NCI-H524 treated with DMSO at 0.1 percent for 48 hours (cell line): ENCODE results near the gene C17orf50.
A peak's percentile ranks its signal among the peaks of the same experiment; 100 is the strongest.

Experiments used
- DNase-seq: peaks from one replicate; lab custom pipeline; 2025; lab: John Stamatoyannopoulos, UW

Gene C17orf50

DNA sequence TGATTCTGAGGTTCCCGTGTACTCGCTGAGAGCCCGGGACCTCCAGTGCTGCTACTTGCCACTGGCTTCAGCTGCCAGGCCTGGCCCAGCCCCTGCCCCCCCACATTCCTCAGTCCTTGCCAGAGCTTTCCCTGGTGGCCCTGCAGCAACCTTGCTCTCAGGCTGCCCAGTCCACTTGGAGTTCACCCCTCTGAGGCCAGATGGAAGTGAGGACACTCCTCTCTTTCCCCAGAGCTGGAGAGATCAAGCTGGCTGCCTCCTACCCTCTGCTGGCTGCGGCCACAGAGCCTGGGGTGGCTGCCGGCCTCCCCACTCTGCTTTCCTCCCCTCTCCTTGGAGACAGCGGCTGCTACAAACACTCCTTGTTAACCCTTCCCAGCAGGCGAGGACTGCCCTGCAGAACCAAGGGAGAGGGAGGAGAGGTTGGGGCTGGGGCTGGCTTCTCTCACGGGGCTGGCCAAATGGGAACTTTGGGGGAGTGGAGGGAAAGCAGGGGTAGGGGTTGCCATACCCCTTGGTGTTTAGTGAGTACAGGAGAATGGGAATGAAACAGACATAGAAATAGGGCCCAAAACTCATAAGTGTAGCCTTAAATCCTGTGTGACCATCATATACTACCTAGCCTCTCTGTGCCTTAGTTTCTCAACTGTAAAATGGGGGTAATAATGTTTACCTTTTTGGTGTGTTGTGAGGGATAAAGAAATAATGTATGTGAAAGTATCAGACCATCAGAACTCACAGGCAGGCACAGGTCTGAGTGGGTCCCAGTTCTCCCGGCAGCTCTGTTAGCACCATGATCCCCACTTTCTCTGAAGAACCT, 7.5 kb upstream of the C17orf50 start, which contains the start of gene GAS2L2:
Gene GAS2L2 (minus strand): TSS at position 295 of the 820 bp plus-strand sequence. CDS start 389 bp downstream, outside the sequence.
- DNase-seq, result no peak

DNA sequence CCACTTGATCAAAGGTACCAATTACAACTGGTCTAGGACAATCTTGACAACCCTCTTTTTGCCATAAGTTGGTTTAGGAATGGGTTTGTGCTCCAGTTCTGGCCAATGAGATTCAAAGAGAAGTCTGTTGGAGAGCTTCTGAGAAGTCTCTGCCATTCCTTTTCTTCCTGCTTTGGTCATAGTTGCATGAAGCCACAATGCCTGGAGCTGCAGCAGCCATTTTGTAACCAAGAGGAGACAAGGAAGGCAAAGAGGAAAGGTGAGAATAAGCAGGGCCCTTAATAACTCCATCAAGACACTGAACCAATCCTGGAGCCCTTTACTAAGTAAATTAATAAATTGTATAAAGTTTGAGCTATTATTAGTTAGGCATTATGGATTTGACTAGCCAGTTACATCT, 3.4 kb upstream of the C17orf50 start:
- no peak for DNase-seq

DNA sequence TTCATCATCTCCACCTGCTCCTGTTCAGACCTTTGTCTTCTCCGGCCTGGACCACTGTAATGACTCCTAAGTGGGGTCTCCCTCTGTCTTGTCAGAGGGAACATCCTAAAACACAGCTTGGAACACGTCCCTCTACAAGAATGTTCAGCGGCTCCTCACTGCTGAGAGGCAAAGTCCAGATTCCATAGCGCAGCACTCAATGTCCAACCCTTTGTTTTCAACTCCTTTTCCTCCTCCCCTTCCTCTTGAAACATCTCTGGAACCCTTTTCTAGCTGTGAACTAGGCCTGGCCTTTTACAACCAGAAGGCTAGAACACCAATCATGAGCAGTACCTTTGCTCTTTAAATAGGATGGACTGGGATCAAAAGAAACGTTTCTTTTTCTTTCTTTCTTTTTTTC, 914 bp downstream of the C17orf50 start:
- DNase-seq, result no peak

DNA sequence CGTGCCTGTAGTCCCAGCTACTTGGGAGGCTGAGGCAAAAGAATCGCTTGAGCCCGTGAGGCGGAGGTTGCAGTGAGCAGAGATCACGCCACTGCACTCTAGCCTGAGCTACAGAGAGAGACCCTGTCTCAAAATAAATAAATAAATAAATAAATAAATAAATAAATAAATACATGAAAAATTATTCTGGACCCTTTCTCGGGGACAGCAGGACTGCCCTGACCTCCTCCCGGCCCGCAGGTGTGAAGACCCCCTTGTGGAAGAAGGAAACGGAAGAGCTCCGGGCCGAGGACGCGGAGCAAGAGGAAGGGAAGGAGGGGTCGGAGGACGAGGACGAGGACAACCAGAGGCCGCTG, 3.1 kb downstream of the C17orf50 start:
- DNase-seq, result no peak

DNA sequence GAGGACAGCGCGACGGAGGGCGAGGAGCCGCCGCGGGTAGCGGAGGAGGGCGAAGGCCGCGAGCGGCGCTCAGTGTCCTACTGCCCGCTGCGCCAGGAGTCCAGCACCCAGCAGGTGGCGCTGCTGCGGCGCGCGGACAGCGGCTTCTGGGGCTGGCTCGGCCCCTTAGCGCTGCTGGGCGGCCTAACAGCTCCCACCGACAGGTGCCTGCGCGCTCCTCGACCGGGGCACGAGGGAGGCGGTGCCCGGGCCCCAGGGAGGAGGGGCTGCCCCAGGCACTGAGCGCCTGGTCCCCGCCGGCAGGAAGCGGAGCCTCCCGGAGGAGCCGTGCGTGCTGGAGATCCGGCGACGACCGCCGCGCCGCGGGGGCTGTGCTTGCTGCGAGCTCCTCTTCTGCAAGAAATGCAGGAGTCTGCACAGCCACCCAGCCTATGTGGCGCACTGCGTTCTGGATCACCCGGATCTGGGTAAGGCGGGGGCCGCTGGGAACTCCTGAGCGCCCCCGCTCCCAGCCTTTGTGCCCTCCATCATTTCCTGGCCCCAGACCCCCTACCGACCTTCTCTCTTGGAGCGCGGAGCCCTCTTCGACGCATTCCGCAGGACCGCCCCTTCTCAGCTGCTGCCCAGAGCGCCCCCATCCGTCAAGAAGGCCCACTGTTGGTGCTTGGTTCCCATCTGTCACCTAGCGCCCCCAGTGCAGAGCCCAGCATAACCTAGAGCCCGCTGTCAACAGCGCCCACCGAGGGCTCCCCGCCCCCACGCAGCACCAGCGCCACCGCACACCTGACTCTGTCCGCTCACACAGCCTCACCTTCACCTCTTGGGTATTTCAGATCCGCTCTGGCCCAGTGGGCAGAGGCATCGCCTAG, 3.7 kb downstream of the C17orf50 start:
- DNase-seq, result peak; percentile 33

DNA sequence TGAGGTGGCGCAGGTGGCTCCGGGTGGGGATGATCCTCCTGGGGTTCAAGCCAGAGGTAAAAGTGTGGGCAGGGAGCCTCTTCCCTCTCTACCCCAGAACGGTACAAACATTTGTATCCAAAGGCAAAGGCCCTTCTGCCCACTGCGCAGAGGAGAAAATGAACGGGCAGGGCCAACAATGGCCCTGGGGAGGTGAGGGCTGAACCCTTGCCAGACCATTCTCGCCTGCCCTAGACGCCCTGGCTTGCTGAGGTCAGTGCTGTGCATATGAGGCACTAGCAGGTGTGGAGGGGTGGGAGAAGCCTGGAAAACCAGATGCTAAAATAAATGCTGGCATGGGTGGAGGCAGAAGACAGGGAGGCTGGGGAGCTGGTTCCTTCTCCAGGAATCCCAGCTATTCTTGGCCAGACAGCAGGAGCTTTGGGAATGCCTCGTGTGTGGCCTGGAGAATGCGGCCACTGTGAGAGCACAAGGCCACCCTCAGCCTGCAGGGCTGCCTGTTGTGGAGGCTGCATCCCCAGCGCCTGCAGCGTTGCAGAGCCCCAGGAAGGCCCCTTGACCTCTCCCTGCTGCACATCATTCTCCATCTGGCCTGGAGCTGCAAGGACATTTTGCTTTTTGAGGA, 4.5 kb downstream of the C17orf50 start:
- no peak for DNase-seq

DNA sequence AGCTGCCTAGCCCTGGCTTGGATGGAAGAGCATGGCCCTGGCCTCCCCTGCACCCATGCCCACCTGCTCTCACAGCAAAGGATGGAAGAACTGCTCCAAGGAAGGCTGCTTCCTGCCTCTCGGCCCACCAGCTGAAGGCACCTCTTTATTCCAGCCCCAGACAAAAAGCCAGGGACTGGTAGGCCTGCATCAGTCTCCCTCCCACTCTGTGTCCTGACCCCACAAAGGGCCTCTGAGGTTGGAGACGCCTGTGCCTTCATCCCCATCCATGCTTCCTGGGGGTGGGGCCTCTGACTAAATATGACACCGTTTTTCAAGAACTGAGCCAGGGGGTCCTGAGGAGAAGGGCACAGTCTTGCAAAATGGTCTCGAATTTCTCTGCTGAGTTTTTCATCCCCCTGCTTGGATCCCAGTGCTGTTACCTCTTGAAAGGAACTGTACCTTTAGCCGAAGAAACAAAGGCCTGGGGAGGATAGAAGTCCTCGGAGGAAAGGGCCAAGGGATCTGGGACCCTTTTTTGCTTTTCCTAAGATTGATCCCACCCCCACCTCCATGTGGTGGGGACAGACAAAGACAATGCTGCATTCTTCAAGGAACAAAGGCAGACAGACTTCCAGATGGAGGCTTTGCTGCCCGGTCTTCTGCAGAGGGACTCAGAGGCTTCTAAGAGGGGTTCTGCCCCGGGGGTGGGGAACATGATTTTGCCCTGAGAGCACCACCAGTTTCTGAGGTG, 5.2 kb downstream of the C17orf50 start:
- DNase-seq, result no peak

DNA sequence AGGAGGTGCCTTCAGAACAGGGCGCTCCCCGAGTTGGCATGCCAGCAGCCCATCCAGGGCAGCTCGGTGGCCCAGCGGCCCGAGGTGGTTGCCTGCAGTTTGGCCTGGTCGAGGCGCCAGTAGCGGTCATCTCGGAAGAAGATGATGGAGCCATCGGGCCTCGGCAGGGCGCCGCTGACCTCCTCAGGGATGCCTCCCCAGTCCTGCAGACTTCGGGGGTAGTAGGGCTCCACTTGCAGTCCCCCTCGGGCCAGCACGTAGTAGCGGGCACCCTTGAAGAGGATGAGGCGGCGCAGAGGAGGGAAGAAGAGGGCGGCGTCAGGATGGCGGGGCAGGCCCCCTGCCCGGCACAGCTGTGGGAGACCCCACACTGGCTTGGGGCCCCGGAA, 5.8 kb downstream of the C17orf50 start:
- no peak for DNase-seq

DNA sequence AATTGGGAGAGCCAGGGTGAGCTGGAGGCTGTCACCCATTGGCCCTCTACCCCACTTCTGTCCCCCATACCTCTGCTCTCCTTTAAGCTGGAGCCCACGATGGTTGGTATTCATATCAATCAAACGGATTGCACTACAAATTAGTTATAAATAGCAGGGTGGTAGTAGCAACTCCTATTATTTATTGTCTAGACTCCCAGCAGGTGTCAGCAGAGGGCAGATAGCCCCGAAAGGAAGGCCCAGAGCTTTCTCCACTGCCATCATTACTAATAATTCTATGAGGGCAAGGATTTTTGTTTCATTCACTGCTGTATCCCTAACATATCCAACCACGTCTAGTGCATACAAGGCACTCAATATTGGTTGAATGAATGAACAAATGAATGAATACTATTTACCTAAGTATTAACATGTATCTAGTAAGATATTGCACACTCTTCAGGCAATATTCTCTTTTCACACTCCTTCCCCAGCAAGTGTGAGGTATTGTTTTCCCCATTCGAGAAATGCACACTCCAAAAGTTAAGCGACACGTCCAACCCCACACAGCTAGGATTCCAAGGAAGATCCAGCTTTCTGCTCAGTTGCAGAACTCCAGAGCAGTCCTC, 6.3 kb downstream of the C17orf50 start:
- DNase-seq, result no peak

DNA sequence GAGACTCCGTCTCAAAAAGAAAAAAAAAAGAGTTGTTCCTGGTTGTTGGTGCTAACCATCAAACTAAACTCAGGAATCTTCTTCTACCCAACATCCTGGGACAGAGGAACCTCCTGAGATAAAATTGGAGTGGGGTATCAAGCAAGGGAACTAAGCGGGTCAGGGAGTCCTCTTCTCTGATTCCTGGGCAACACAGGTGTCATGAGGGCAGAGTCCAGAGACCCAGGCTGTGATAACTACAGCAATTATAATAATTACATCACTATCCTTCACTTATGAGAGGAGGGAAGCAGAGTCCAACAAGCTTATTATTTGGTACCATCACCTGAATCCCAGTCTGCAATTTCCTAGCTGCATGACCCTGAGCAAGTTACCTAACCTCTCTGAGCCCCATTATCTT, 8.1 kb downstream of the C17orf50 start:
- no peak for DNase-seq

DNA sequence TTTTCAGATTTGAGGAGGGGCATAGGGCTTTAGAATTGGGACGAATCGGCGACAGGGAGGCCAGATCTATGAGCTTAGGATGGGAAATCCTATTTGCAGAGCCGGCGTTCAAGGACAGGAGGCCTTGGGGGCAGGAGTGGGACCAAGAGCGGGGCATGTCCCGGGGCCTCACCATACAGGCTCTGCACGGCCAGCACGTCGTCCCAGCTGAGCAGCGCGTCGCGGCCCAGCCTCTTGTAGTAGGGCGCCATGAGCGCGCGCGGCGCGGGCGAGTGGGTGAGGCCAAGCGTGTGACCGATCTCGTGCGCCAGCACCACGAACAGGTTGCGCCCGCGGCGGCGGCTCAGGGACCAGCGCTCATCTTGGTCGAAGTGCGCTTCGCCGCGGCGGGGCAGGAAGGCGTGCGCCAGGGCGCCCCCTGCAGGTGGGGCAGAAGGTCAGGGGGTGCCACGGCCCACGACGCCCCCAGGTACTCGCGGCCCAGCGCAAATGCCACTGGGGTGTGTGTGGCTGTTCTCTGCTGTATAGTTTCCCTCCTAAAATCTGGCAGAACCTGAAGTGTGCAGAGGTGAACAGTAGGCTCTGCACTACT, 9.3 kb downstream of the C17orf50 start:
- DNase-seq, result no peak

DNA sequence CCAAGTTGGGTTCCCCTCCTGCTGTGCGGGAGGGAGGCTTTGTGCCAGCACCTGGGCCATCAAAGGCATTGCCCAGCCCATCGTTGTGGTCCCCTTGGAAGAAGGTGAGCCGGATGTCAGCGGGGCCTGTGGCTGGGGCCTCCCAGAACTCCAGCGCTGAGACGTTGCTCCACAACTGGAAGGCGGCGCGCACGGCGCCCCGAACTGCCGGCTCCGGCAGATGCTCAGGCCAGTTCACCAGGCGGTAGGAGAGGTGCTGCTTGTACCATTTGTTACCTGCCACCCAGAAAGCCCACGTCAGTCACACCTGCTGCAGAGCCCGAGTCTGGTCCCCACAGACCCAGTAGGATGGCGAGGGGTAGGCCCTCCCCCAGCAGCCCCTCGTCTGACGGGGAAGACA, 12.4 kb downstream of the C17orf50 start:
- no peak for DNase-seq

DNA sequence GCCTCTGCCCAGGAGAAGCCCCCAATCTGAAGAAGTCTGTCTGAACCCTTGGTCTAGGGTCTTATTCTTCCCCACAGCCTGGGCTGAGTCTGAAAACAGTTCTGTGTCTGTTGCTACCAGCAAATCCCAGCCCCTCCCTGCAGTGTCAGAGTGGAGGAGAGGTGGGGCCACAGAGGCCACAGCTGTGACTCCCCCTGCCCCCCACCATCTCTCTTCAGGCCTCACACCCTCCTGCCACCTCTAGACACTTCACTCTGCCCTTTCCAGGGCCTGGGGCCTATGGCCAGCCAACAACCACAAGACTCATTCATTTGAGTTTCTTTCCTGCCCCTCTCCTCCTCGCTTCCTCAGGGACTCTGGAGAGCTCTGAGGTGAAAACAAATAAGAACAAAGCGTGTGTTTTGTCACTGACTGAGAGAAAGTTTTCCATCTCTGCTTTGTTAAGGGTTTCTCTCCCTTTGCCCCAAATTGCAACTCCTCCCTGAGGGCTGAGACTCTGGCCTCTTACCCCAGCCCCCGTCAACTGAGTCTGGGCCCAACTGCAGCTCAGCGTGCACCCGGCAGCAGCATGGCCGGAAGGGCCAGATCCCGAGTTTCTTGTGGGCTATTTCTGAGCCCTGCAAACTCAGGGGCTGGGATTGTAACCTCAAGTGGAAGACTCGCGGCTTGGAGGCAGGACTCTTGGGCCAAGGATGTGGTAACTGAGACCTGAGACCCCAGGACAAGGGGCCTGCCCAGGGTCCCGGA, 13.2 kb downstream of the C17orf50 start:
- no peak for DNase-seq

DNA sequence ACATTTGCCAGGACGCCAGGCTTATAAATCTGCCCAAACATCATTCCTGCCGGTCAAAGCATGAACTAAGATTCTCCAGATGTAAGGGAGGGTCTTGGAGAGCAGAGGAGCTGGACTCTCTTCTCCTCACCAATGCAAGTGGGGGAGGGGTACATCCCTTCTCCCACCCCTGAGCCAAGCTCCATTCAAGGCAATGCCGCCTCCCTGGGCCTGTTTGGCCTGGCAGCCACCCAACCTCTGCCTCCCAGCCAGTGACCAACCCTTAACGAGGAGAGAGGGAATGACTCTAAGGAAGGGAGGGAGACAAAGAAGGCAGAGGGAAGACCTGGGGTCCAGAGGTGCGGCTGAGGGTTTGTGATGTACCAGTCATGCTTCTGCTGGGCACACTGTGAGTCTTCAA, 13.8 kb downstream of the C17orf50 start:
- DNase-seq, result no peak

DNA sequence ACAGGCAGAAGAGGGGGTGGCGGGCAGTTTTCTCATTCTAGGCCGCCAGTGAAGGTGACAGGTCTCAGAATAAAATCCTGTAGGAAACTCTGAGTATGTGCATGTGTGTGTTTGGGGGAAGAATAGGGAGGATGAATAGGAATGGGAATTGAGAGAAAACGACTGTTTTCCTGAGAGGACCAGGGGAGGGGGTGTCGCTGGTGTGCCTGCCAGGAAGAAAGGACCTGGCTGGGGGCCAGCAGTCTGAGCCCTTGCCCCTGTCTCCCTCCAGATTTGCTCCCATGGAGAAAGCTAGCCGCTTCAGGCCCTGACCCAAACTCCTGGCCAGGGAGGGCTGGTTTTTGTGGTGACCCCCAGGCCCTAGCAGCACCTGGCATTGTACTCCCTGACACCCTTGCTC, 14.4 kb downstream of the C17orf50 start:
- no peak for DNase-seq

DNA sequence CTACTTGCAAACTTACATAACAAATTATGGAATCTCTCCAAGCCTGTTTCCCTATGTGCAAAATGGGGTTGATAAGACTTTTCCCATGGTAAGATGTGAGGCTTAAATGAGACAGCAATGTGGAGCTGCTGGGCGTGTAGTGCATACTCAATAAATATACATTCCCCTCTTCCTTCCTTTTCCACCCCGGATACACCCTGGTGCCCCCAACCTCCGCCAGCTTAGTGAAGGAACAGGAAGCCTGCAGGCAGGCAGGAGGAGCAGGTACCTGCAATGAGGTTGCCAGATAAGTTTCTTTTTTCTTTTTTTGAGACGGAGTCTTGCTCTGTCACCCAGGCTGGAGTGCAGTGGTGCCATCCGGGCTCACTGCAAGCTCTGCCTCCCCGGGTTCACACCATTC, 14.9 kb downstream of the C17orf50 start:
- DNase-seq, result no peak

DNA sequence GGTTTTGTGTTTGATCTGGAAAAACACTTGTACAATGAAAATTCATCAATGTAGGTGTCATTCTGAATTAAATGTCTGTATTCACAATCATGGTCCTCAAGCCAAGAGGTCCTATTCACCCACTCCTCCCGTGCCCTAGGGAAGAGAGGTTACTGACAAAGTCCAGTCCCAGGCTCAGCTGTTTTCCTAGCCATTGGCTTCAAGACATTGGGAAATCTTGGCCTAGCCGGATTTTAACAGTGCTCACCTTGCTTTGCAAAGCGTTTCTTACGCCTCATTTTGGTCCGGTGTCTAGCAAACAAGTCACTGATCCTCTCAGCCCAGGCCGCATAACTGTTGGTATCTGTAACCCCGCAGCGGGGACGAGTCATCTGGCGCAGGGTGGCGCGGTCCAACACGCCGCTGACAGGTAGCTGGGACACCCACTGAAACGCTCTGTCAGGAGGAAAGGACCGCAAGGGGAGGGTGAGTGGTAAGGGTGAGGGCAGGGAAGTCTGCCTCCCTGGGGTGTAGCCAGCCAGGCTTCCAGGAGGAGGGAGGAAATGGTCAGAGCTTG, 18.0 kb downstream of the C17orf50 start:
- DNase-seq, result no peak

DNA sequence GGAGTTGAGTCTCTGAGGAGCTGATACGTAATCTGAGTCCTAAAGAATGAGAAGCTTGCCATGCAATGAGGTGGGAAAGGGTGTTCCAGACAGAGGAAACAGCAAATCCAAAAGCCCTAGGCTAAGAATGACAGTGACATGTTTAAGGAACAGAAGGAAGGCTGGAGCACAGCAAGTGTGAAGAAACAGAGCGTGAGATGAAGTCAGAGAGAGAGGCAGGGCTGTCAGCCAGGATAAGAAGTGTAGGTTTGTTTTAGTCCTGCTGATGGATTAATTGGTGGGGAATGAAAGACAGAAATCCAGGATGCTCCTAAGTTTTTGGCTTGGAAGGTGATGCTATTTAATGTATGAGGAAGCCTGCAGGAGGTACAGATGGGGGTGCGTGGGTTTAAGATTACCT, 20.3 kb downstream of the C17orf50 start:
- DNase-seq, result no peak

DNA sequence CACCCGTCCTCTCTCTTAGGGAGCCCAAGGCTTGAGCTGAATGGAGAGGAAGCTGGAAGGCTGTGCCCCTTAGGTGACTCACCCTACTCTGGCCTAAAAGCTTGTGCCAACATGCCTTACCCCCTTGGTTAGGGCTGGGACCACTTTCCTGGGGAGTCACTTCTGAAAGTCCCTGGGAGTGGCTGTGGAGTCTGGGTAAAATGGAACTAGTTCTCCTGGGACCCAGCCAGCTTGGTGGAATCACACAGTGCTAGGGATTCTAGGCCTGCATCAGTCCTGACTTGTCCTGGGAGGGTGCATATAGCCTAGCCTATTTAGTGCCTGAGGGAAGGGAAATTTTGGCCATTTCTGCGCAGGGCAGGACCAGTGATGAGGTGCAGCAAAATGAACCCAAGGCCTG, 24.2 kb downstream of the C17orf50 start:
- no peak for DNase-seq

DNA sequence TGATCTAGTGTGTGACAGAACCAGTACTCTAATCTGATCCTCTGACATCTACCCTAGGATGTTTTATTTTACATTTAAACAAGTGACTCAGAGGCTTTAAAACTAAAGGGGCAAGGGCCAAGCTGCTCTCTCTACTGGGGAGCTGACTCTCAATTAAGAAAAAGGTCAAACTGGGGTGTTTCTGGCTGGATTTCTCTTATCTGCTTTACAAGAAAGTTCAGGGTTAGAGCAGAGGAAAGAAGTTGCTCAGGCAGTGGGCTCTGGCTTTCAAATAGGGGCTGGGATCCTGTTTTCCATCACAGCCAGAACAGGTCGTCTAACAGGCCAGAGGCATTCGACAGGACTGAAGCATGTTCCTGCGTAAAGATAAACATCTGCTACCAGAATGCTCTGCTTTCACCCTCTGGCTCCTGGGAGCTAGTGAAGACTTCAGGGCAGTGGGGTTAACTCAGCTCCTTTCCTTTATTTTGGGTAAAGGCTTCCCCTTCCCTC, 26.3 kb downstream of the C17orf50 start:
- no peak for DNase-seq
